ENCODE data around the gene C12orf75.

The C12orf75 gene

GRCh38 chr12:105419606-105420005 is 89.1 kb downstream of the C12orf75 start:
- TF ChIP-seq CTCF (IDR thresholded peaks at IDR 0.05; ENCODE audit: insufficient read depth, missing control alignments), result no peak
- FAIRE-seq (no peak), DNase-seq (ENCODE audit: insufficient read length, low spot score) (no peak)

- DNase-seq (ENCODE audit: insufficient read length, low spot score) (no peak), FAIRE-seq (no peak)
- no peak for TF ChIP-seq CTCF (IDR thresholded peaks at IDR 0.05; ENCODE audit: insufficient read depth, missing control alignments)
These were observed 89.6 kb downstream of the C12orf75 start for GRCh38 chr12:105420046-105420445.

GRCh38 chr12:105420659-105421240 is 90.3 kb downstream of the C12orf75 start:
- FAIRE-seq, result peak; percentile 69
- TF ChIP-seq CTCF (IDR thresholded peaks at IDR 0.05; ENCODE audit: insufficient read depth, missing control alignments), result peak; percentile 96
- peak; percentile 31 for DNase-seq (ENCODE audit: insufficient read length, low spot score)
